Hepatocyte (in vitro differentiated cells): ENCODE results near the gene PPP1R1C. TPM values are rescaled to one million over a fixed set of nuclear protein-coding genes. Genes with fewer than 3 reads are reported as not detected.

Experiments
- DNase-seq: peaks from one replicate; pipeline ENCODE4 v3.0.0-alpha.2; 2016; ENCODE audit warnings: low spot score
- H2AFZ ChIP-seq: fragments of 200-600 bp; sonication (generic); 2 replicates; pipeline ENCODE4 v1.6.0; 2016; ENCODE audit warnings: antibody characterized with exemption, mild to moderate bottlenecking
- H3K27ac ChIP-seq: fragments of 200-600 bp; sonication (generic); 2 replicates; pipeline ENCODE4 v1.5.1; 2016; ENCODE audit warnings: mild to moderate bottlenecking
- H3K27me3 ChIP-seq: fragments of 200-600 bp; sonication (generic); 2 replicates; pipeline ENCODE4 v1.6.1; 2016
- H3K36me3 ChIP-seq: fragments of 200-600 bp; sonication (generic); replicated peaks from 2 replicates; pipeline ENCODE4 v1.5.1; 2016; ENCODE audit warnings: low read depth; ENCODE audit not compliant: insufficient read depth
- H3K4me1 ChIP-seq: fragments of 200-600 bp; sonication (generic); 2 replicates; pipeline ENCODE4 v1.5.1; 2016; ENCODE audit warnings: mild to moderate bottlenecking, moderate library complexity; ENCODE audit not compliant: insufficient read depth
- H3K4me2 ChIP-seq: fragments of 200-600 bp; sonication (generic); 2 replicates; pipeline ENCODE4 v1.6.0; 2016
- H3K4me3 ChIP-seq: fragments of 200-600 bp; sonication (generic); 2 replicates; pipeline ENCODE4 v1.5.1; 2016; ENCODE audit warnings: mild to moderate bottlenecking
- H3K79me2 ChIP-seq: fragments of 200-600 bp; sonication (generic); 2 replicates; pipeline ENCODE4 v1.6.0; 2017; ENCODE audit warnings: mild to moderate bottlenecking
- H3K9me2 ChIP-seq: fragments of 200-600 bp; sonication (generic); replicated peaks from 2 replicates; pipeline ENCODE4 v1.6.0; 2017; ENCODE audit warnings: mild to moderate bottlenecking; ENCODE audit not compliant: insufficient read depth
- H3K9me3 ChIP-seq: fragments of 200-600 bp; sonication (generic); 2 replicates; pipeline ENCODE4 v1.5.1; 2016; ENCODE audit warnings: low read depth, mild to moderate bottlenecking
- H4K20me1 ChIP-seq: fragments of 200-600 bp; sonication (generic); 2 replicates; pipeline ENCODE4 v1.6.0; 2016; ENCODE audit warnings: mild to moderate bottlenecking; ENCODE audit not compliant: insufficient read depth, poor library complexity, severe bottlenecking
- EZH2 ChIP-seq: fragments of 200-600 bp; sonication (generic); IDR thresholded peaks from 2 replicates; pipeline ENCODE4 v1.6.1; 2016; ENCODE audit warnings: antibody characterized with exemption, mild to moderate bottlenecking, borderline replicate concordance
- EZH2phosphoT487 ChIP-seq: fragments of 200-600 bp; sonication (generic); IDR thresholded peaks from one replicate; pipeline ENCODE4 v1.6.1; 2018; ENCODE audit warnings: antibody characterized with exemption, mild to moderate bottlenecking, low read depth, moderate library complexity; ENCODE audit not compliant: unreplicated experiment, severe bottlenecking
- WGBS: methylation state at CpG from one replicate; pipeline ENCODE4 v1.1.6; 2016; ENCODE audit warnings: low lambda C conversion rate; ENCODE audit errors: missing lambda C conversion rate; 5-methylcytosine and 5-hydroxymethylcytosine counted together
- polyA plus RNA-seq: library from polyadenylated mRNA; unstranded; fragments of >200 nt; fragmentation: Nextera tagmentation; extraction: Ambion mirVana; gene quantifications from 2 replicates; pipeline ENCODE4 v1.2.1, GENCODE V29; 2016
- total RNA-seq: library from RNA; depleted of rRNA; stranded (reverse); fragments of >200 nt; gene quantifications from 2 replicates; pipeline ENCODE4 v1.2.3, GENCODE V29; 2014
- TF ChIP-seq, protein P1 (sequence below): fragments of 200-600 bp; sonication (generic); IDR thresholded peaks from 2 replicates; pipeline ENCODE4 v1.5.1; 2016; ENCODE audit warnings: antibody characterized with exemption, mild to moderate bottlenecking; ENCODE audit not compliant: poor library complexity

The PPP1R1C gene
- total and polyA plus RNA-seq, 2 experiments from 2014 or later = 8.4 to 10.7 TPM

DNA sequence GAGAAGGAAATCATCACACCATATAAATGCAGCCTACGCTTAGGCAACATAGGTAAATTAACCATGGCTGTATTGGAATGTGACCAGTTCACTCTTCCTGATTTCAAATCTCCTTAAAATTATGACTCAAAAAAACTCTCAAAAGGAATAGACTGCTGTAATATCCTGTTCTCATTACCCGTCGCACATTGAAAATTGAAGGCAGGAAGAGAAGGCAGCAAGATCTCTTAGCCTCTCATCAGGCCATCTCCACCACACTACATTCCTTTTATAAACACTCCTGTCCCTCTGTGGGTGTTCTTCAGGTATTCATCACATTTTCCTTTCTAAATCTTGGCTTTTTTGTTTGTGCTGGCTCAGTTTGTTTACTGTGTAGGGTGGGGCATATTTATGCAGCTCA, 83.2 kb downstream of the PPP1R1C start:
- no peak overlapping the region for H2AFZ ChIP-seq
- H3K4me2 ChIP-seq = no peak overlapping the region
- DNase-seq = no peak
- no peaks in the 10 kb centered on the region for H3K36me3 ChIP-seq
- peaks cover 37% of the 10 kb centered on the region for H3K4me1 ChIP-seq
- WGBS = 73% methylated on average over 3 of the region's 3 CpGs
- H4K20me1 ChIP-seq = no peaks in the 10 kb centered on the region
- H3K79me2 ChIP-seq = no peaks in the 10 kb centered on the region
- TF ChIP-seq EZH2 = no peak
- TF ChIP-seq, protein P1, sequence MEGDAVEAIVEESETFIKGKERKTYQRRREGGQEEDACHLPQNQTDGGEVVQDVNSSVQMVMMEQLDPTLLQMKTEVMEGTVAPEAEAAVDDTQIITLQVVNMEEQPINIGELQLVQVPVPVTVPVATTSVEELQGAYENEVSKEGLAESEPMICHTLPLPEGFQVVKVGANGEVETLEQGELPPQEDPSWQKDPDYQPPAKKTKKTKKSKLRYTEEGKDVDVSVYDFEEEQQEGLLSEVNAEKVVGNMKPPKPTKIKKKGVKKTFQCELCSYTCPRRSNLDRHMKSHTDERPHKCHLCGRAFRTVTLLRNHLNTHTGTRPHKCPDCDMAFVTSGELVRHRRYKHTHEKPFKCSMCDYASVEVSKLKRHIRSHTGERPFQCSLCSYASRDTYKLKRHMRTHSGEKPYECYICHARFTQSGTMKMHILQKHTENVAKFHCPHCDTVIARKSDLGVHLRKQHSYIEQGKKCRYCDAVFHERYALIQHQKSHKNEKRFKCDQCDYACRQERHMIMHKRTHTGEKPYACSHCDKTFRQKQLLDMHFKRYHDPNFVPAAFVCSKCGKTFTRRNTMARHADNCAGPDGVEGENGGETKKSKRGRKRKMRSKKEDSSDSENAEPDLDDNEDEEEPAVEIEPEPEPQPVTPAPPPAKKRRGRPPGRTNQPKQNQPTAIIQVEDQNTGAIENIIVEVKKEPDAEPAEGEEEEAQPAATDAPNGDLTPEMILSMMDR = no peak
- TF ChIP-seq EZH2phosphoT487 = no peak
- H3K27me3 ChIP-seq = no peaks in the 10 kb centered on the region
- peak overlapping the region; percentile 7 for H3K27ac ChIP-seq
- no peaks in the 10 kb centered on the region for H3K9me2 ChIP-seq
- no peak overlapping the region for H3K4me3 ChIP-seq
- H3K9me3 ChIP-seq = no peaks in the 10 kb centered on the region

DNA sequence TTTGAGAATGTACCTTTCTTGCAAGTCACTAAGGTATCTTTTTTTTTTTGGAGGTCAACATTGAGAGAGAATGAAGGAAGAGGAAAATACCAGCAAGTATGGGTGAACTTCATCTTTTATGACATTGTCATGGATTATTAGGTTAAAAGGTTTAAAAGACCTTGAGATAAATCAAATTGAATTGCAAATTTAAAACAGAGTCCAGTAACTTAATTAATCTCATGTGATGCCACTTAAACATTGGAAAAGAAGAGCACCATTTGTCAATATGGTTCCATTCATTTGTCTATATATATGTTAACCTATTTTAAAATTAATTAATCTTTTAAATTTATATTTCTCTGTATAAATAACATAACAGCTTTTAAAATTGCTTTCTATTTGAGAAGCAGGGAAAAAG, 83.8 kb downstream of the PPP1R1C start:
- TF ChIP-seq EZH2 (no peak), EZH2phosphoT487 (no peak)
- TF ChIP-seq, protein P1 = no peak
- H3K4me3 ChIP-seq = no peak overlapping the region
- no peak overlapping the region for H3K4me2 ChIP-seq
- H3K9me3 ChIP-seq = no peaks in the 10 kb centered on the region
- no peak overlapping the region for H3K27ac ChIP-seq
- H3K4me1 ChIP-seq = peaks cover 31% of the 10 kb centered on the region
- no peak for DNase-seq
- no peaks in the 10 kb centered on the region for H4K20me1 ChIP-seq
- no peaks in the 10 kb centered on the region for H3K9me2 ChIP-seq
- H3K36me3 ChIP-seq = no peaks in the 10 kb centered on the region
- H2AFZ ChIP-seq = no peak overlapping the region
- no peaks in the 10 kb centered on the region for H3K27me3 ChIP-seq
- H3K79me2 ChIP-seq = no peaks in the 10 kb centered on the region

DNA sequence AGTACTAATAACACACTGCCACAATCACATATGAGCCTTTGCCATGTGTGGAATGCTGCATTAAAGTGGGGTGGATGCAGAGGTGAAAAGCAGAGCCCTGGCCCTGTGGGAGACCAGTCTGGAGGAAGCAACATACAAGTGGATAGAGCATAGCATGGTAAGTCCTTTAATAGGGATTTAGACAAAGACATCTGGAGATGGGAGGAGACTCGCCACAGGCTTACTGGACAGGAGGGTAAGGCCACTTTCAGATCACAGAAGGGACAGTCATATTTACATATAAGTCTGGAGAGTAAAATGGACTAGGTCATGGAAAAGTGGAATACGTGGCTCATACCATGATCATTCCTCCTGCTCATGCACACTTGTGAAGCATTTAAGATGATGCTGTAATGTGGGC, 84.3 kb downstream of the PPP1R1C start:
- H2AFZ ChIP-seq = no peak overlapping the region
- H3K79me2 ChIP-seq = no peaks in the 10 kb centered on the region
- peaks cover 30% of the 10 kb centered on the region for H3K4me1 ChIP-seq
- no peak overlapping the region for H3K4me2 ChIP-seq
- no peak for DNase-seq
- H3K27ac ChIP-seq = no peak overlapping the region
- no peaks in the 10 kb centered on the region for H3K27me3 ChIP-seq
- H3K36me3 ChIP-seq = no peaks in the 10 kb centered on the region
- no peak overlapping the region for H3K4me3 ChIP-seq
- TF ChIP-seq, protein P1 = no peak
- TF ChIP-seq EZH2 = no peak
- TF ChIP-seq EZH2phosphoT487 = no peak
- 91% methylated on average over 2 of the region's 2 CpGs for WGBS
- no peaks in the 10 kb centered on the region for H3K9me2 ChIP-seq
- no peaks in the 10 kb centered on the region for H4K20me1 ChIP-seq
- no peaks in the 10 kb centered on the region for H3K9me3 ChIP-seq

DNA sequence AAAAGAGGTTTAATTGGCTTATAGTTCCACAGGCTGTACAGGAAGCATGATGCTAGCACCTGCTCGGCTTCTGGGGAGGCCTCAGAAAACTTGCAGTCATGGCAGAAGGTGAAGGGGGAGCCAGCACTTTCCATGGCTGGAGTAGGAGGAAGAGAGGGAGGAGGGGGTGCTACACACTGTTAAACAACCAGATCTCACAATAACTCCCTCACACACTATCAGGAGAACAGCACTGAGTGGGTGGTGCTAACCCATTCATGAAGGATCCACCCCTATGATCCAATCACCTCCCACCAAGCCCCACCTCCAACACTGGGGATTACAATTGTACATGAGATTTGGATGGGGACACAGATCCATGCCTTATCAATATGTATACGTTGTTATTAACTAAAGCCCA, 85.1 kb downstream of the PPP1R1C start:
- H3K27me3 ChIP-seq = no peaks in the 10 kb centered on the region
- H3K4me1 ChIP-seq = peaks cover 30% of the 10 kb centered on the region
- no peak overlapping the region for H2AFZ ChIP-seq
- WGBS = 100% methylated on average over 2 of the region's 2 CpGs
- TF ChIP-seq, protein P1 = no peak
- TF ChIP-seq EZH2phosphoT487 (no peak), EZH2 (no peak)
- no peak overlapping the region for H3K4me3 ChIP-seq
- H3K9me3 ChIP-seq = no peaks in the 10 kb centered on the region
- H3K4me2 ChIP-seq = no peak overlapping the region
- no peaks in the 10 kb centered on the region for H3K36me3 ChIP-seq
- no peaks in the 10 kb centered on the region for H3K79me2 ChIP-seq
- no peak overlapping the region for H3K27ac ChIP-seq
- DNase-seq = no peak
- no peaks in the 10 kb centered on the region for H3K9me2 ChIP-seq
- H4K20me1 ChIP-seq = no peaks in the 10 kb centered on the region
